Measurements from ENCODE around the gene TLL2. TPM values are rescaled to one million over a fixed set of nuclear protein-coding genes. Genes with fewer than 3 reads are reported as not detected.

The TLL2 gene
- total RNA-seq, 1 experiment from 2014 or later = 0.14 TPM

- Mint-ChIP-seq H3K36me3 (ENCODE audit: insufficient read depth, unreplicated experiment) (no peaks in the 10 kb centered on the region), H3K27ac (ENCODE audit: unreplicated experiment) (no peak overlapping the region), H3K27me3 (ENCODE audit: insufficient read depth, unreplicated experiment) (peaks cover 11% of the 10 kb centered on the region), H3K9me3 (ENCODE audit: unreplicated experiment) (peaks cover 15% of the 10 kb centered on the region), H3K4me3 (ENCODE audit: unreplicated experiment) (no peak overlapping the region), H3K4me1 (ENCODE audit: low read depth, unreplicated experiment) (no peaks in the 10 kb centered on the region)
- Histone ChIP-seq H3K27me3 (replicated peaks; ENCODE audit: control insufficient read depth, insufficient read depth, low read length) (no peaks in the 10 kb centered on the region), H3K4me1 (no peaks in the 10 kb centered on the region), H3K4me3 (ENCODE audit: low read depth, low read length) (no peak overlapping the region), H3K9me3 (peaks cover 8% of the 10 kb centered on the region), H3K36me3 (ENCODE audit: control insufficient read depth, insufficient read depth, low read length) (no peaks in the 10 kb centered on the region)
- TF ChIP-seq CTCF (IDR thresholded peaks at IDR 0.05; ENCODE audit: insufficient read depth in 1 of 2, low read depth in 1 of 2, low read length in 1 of 2, severe bottlenecking in 1 of 2, unreplicated experiment in 1 of 2) = no peak
- POLR2A ChIA-PET = no interaction called here
- intact Hi-C loops (cut with micrococcal nuclease; ENCODE audit: unreplicated experiment) = no loop called here
- no peak for DNase-seq
- CTCF ChIA-PET = no interaction called here
- BruUV-seq (replicated peaks) = no TSS peak
Measured at GRCh38 chr10:96346295-96346694, 167.4 kb downstream of the TLL2 start.

- no peak for DNase-seq
- ChIA-PET POLR2A (no interaction called here), CTCF (no interaction called here)
- H3K27me3 ChIP-seq (replicated peaks; ENCODE audit: control insufficient read depth, insufficient read depth, low read length) = no peaks in the 10 kb centered on the region
- no peaks in the 10 kb centered on the region for H3K4me1 Mint-ChIP-seq (ENCODE audit: low read depth, unreplicated experiment)
- H3K4me3 ChIP-seq (ENCODE audit: low read depth, low read length) = no peak overlapping the region
- no peak for TF ChIP-seq CTCF (IDR thresholded peaks at IDR 0.05; ENCODE audit: insufficient read depth in 1 of 2, low read depth in 1 of 2, low read length in 1 of 2, severe bottlenecking in 1 of 2, unreplicated experiment in 1 of 2)
- H3K9me3 Mint-ChIP-seq (ENCODE audit: unreplicated experiment) = peaks cover 15% of the 10 kb centered on the region
- BruUV-seq (replicated peaks) = no TSS peak
- no peak overlapping the region for H3K27ac Mint-ChIP-seq (ENCODE audit: unreplicated experiment)
- H3K36me3 ChIP-seq (ENCODE audit: control insufficient read depth, insufficient read depth, low read length) = no peaks in the 10 kb centered on the region
- H3K4me3 Mint-ChIP-seq (ENCODE audit: unreplicated experiment) = no peak overlapping the region
- H3K9me3 ChIP-seq = peaks cover 8% of the 10 kb centered on the region
- H3K36me3 Mint-ChIP-seq (ENCODE audit: insufficient read depth, unreplicated experiment) = no peaks in the 10 kb centered on the region
- intact Hi-C loops (cut with micrococcal nuclease; ENCODE audit: unreplicated experiment) = no loop called here
- no peaks in the 10 kb centered on the region for H3K4me1 ChIP-seq
- peaks cover 9% of the 10 kb centered on the region for H3K27me3 Mint-ChIP-seq (ENCODE audit: insufficient read depth, unreplicated experiment)
Measured at GRCh38 chr10:96345222-96345621, 168.5 kb downstream of the TLL2 start.

GRCh38 chr10:96344178-96344577, 169.5 kb downstream of the TLL2 start:
- DNase-seq = no peak
- H3K36me3 ChIP-seq (ENCODE audit: control insufficient read depth, insufficient read depth, low read length) = no peaks in the 10 kb centered on the region
- Mint-ChIP-seq H3K4me3 (ENCODE audit: unreplicated experiment) (no peak overlapping the region), H3K4me1 (ENCODE audit: low read depth, unreplicated experiment) (no peaks in the 10 kb centered on the region), H3K27ac (ENCODE audit: unreplicated experiment) (no peak overlapping the region), H3K36me3 (ENCODE audit: insufficient read depth, unreplicated experiment) (no peaks in the 10 kb centered on the region), H3K9me3 (ENCODE audit: unreplicated experiment) (peaks cover 15% of the 10 kb centered on the region), H3K27me3 (ENCODE audit: insufficient read depth, unreplicated experiment) (peaks cover 9% of the 10 kb centered on the region)
- no peak for TF ChIP-seq CTCF (IDR thresholded peaks at IDR 0.05; ENCODE audit: insufficient read depth in 1 of 2, low read depth in 1 of 2, low read length in 1 of 2, severe bottlenecking in 1 of 2, unreplicated experiment in 1 of 2)
- CTCF ChIA-PET = interaction anchor here (0.6 kb wide), 1 partner anchor 114 kb away, joined by 3 read pairs; no protein-coding TSS in a partner anchor
- H3K4me1 ChIP-seq = no peaks in the 10 kb centered on the region
- no TSS peak for BruUV-seq (replicated peaks)
- intact Hi-C loops (cut with micrococcal nuclease; ENCODE audit: unreplicated experiment) = no loop called here
- peaks cover 8% of the 10 kb centered on the region for H3K9me3 ChIP-seq
- no peaks in the 10 kb centered on the region for H3K27me3 ChIP-seq (replicated peaks; ENCODE audit: control insufficient read depth, insufficient read depth, low read length)
- POLR2A ChIA-PET = no interaction called here
- no peak overlapping the region for H3K4me3 ChIP-seq (ENCODE audit: low read depth, low read length)
